Measurements from ENCODE around the gene RBFA.
"Not testable (repeated sequence)": the region's sequence is repeated elsewhere in the genome, so short reads cannot be mapped to it uniquely, and the experiment has no call there.

RBFA gene

GRCh38 chr18:80022613-80023012 is 11.6 kb upstream of the RBFA start:
- TF ChIP-seq CTCF (IDR thresholded peaks at IDR 0.05; ENCODE audit: low read depth, low read length, missing control alignments), result no peak
- DNase-seq, result no peak
- no peaks in the 10 kb centered on the region for H3K27me3 ChIP-seq (replicated peaks)
- in situ Hi-C loops (cut with HindIII; ENCODE audit: low pct_ligation_motif_present, low sequenced_read_pairs), result no loop called here
- H3K36me3 ChIP-seq (replicated peaks), result no peaks in the 10 kb centered on the region
- no peak overlapping the region for H3K27ac ChIP-seq
- no peak overlapping the region for H3K4me3 ChIP-seq (ENCODE audit: low read depth, low read length)

- Histone ChIP-seq H3K36me3 (replicated peaks) (no peaks in the 10 kb centered on the region), H3K27me3 (replicated peaks) (no peaks in the 10 kb centered on the region), H3K27ac (no peak overlapping the region), H3K4me3 (ENCODE audit: low read depth, low read length) (no peak overlapping the region)
- DNase-seq, result no peak
- in situ Hi-C loops (cut with HindIII; ENCODE audit: low pct_ligation_motif_present, low sequenced_read_pairs), result no loop called here
- peak; percentile 52 for TF ChIP-seq CTCF (IDR thresholded peaks at IDR 0.05; ENCODE audit: low read depth, low read length, missing control alignments)
Measured at GRCh38 chr18:80023173-80023572, 11.1 kb upstream of the RBFA start.

- Histone ChIP-seq H3K36me3 (replicated peaks) (no peaks in the 10 kb centered on the region), H3K27me3 (replicated peaks) (no peaks in the 10 kb centered on the region), H3K4me3 (ENCODE audit: low read depth, low read length) (no peak overlapping the region), H3K27ac (no peak overlapping the region)
- DNase-seq, result no peak
- in situ Hi-C loops (cut with HindIII; ENCODE audit: low pct_ligation_motif_present, low sequenced_read_pairs), result no loop called here
- TF ChIP-seq CTCF (IDR thresholded peaks at IDR 0.05; ENCODE audit: low read depth, low read length, missing control alignments), result no peak
Measured at GRCh38 chr18:80026363-80026762, 7.9 kb upstream of the RBFA start.

GRCh38 chr18:80027719-80028118 is 6.5 kb upstream of the RBFA start:
- H3K27ac ChIP-seq; in situ Hi-C loops (cut with HindIII; ENCODE audit: low pct_ligation_motif_present, low sequenced_read_pairs); H3K27me3 ChIP-seq (replicated peaks); H3K4me3 ChIP-seq (ENCODE audit: low read depth, low read length); H3K36me3 ChIP-seq (replicated peaks): not testable (repeated sequence)
- DNase-seq, result peak; percentile 29

- no peak overlapping the region for H3K27ac ChIP-seq
- H3K27me3 ChIP-seq (replicated peaks), result no peaks in the 10 kb centered on the region
- in situ Hi-C loops (cut with HindIII; ENCODE audit: low pct_ligation_motif_present, low sequenced_read_pairs), result no loop called here
- no peaks in the 10 kb centered on the region for H3K36me3 ChIP-seq (replicated peaks)
- no peak for TF ChIP-seq CTCF (IDR thresholded peaks at IDR 0.05; ENCODE audit: low read depth, low read length, missing control alignments)
- H3K4me3 ChIP-seq (ENCODE audit: low read depth, low read length), result no peak overlapping the region
- no peak for DNase-seq
Measured at GRCh38 chr18:80029690-80030089, 4.5 kb upstream of the RBFA start.

- no peak for TF ChIP-seq CTCF (IDR thresholded peaks at IDR 0.05; ENCODE audit: low read depth, low read length, missing control alignments)
- no peaks in the 10 kb centered on the region for H3K27me3 ChIP-seq (replicated peaks)
- H3K4me3 ChIP-seq (ENCODE audit: low read depth, low read length), result peak overlapping the region; percentile 72
- in situ Hi-C loops (cut with HindIII; ENCODE audit: low pct_ligation_motif_present, low sequenced_read_pairs), result no loop called here
- peak; percentile 83 for DNase-seq
- H3K36me3 ChIP-seq (replicated peaks), result no peaks in the 10 kb centered on the region
- peak overlapping the region; percentile 77 for H3K27ac ChIP-seq
Measured at GRCh38 chr18:80033181-80034067, 810 bp upstream of the RBFA start.
